NCI-H2196 treated with DMSO at 0.1 percent for 48 hours (cell line): Measurements from ENCODE around the gene DHRS1.
A peak's percentile ranks its signal among the peaks of the same experiment; 100 is the strongest.

ENCODE experiments used
- DNase-seq: peaks from one replicate; lab custom pipeline; 2025; ENCODE audit not compliant: unreplicated experiment; lab: John Stamatoyannopoulos, UW

DHRS1 gene

DNA sequence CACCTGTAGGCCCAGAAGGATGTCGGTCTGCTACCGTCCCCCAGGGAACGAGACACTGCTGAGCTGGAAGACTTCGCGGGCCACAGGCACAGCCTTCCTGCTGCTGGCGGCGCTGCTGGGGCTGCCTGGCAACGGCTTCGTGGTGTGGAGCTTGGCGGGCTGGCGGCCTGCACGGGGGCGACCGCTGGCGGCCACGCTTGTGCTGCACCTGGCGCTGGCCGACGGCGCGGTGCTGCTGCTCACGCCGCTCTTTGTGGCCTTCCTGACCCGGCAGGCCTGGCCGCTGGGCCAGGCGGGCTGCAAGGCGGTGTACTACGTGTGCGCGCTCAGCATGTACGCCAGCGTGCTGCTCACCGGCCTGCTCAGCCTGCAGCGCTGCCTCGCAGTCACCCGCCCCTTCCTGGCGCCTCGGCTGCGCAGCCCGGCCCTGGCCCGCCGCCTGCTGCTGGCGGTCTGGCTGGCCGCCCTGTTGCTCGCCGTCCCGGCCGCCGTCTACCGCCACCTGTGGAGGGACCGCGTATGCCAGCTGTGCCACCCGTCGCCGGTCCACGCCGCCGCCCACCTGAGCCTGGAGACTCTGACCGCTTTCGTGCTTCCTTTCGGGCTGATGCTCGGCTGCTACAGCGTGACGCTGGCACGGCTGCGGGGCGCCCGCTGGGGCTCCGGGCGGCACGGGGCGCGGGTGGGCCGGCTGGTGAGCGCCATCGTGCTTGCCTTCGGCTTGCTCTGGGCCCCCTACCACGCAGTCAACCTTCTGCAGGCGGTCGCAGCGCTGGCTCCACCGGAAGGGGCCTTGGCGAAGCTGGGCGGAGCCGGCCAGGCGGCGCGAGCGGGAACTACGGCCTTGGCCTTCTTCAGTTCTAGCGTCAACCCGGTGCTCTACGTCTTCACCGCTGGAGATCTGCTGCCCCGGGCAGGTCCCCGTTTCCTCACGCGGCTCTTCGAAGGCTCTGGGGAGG lies 11.3 kb upstream of the DHRS1 start, which contains the start of gene LTB4R:
LTB4R (plus strand) TSS at position 857 of the 959 bp plus-strand sequence. CDS start 4,150 bp downstream, outside the sequence.
- DNase-seq = peak; percentile 89

DNA sequence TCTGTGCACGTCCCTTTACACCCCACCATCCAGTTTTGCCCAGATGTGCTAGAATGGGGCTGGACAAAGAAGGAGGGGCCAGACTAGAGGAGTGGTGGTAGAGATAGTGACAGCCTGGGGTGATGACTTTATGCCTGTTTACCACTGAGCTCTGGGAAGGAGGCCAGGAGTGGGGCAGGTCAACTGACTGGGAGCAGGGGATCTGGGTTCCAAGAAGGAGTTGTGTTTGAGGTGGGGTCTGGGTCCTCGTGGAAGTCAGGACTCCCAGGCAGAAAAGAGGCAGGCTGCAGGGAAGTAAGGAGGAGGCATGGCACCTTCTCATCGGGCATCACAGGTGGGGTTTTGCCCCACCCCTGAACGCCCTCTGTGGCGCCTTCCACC lies 10.7 kb upstream of the DHRS1 start:
- DNase-seq = no peak

DNA sequence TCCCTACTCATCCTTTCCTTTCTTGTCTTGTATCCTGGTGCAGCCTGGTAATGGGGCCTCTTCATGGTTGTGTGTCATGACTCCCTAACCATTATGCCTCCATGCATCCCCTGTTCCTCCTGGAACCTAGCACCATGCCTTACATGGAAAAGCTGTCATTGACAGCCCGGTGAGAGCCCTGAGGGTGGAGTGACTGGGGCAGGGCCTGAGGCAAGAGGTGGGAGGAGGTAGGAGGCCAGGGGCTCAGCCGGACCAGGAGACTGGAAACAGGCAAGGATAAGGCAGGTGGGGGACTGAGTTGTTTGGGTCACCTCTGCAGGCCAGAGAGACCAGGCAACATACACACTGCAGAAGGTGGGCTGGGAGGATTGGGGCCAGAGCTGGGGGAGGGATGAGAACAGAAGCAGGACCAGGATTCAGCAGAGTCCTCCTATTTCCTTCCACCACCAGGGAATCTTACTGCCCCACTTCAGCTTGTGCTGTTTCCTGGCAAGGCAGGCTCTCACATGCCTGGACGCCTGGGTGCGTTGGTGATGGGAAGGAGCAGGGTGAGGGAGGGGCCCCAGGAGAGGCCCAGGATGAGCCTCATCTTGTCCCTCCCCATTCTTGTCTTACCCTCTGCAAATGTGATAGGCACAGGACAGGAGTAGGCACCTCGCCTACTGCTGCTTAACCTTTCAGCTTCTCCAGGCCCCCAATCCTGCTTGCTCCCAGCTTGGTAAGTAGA lies 10.1 kb upstream of the DHRS1 start, which contains the start of gene LTB4R2:
LTB4R2 (plus strand) TSS at position 603 of the 727 bp plus-strand sequence. CDS start 525 bp downstream, outside the sequence.
- DNase-seq = no peak

DNA sequence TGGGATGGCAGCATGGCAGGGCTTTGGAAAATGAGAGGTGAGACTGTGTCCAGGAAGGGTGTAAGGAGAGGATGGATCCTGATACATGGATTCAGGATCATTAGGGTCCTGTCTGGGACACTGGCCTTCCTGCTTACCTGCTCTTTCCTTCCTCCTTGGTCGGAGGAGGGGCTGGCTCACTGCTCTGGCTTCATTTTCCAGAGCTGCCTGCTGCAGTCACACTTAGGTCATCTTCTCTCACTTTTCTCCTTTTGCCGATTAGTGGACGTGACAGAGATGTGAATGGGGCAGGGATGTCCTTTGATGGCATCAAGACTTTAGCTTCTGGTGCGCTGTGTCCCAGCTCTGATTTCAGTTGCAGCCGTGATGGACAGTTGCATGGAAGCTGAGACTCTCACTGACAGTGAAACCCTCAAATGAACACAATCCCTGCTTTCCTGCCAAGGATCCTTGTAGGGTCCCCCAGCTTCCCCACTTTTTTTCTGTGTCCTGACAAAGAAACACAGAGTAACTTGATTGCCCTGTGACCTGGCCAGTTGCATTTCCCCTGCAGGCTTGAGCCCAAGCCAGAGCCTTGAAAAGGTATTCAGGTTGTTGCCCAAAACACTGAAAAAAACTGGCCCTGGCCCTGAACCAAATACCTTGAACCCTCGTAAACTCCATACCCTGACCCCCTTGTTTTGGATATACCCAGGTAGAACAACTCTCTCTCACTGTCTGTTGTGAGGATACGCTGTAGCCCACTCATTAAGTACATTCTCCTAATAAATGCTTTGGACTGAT lies 9.0 kb upstream of the DHRS1 start:
- no peak for DNase-seq

DNA sequence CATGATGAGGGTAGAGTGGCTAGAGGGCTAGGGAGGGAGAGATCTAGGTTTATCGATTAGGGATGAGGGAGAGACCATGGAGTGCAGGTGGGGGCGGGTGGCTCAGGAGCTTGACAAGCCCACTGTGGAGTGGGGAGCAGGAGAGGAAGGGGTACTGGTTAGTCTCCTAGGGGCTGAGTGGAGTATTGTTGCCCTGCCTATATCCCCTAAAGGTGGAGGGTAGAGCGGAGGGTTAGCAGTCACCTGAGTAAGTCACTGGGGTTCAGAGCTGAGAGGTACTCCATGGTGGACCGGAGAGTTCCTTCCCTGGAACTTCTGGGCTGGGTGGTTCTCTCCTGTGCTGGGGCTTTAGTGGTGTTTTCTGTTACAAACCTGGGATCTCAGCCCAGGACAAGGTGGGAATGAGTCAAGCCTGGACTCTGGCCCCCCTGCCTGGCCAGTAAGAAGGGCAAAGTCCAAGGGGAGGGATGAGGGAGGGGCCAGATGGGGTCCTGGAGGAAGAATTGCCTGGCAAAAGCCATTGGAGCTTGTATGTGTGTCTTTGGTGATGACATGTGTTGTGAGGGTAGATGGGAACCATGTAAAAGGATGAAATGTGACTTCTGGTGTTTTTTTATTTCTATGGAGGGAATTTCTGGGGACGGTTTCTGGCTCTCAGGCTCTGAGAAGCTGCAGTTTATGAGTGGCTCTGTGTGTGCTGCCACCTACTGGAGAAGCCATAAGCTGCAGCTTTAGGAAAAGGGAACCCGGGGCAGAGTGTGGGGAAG lies 8.2 kb upstream of the DHRS1 start, which contains the start of gene CIDEB:
CIDEB (minus strand) TSS at position 403 of the 767 bp plus-strand sequence; CDS start at position 284, 119 bp downstream.
- peak; percentile 9 for DNase-seq

DNA sequence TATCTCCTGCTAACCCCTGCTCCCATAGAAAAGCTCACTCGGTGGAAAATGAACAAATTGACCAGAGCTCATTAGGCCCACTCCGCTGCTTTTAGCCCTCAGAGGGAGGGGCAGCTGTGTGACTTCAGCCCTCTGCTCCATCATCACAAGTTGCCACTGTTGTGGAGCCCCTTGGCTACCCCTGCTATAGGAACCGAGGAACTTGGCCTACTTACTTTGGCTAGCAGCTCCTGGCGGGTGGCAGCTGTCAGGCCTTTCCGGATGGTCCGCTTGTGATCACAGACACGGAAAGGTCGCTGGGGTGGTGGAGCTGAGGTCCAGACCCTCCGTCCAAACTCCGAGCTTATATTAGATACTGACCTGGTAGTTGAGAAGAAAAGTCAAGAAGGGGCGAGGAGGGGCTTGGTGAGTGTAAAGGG lies 7.6 kb upstream of the DHRS1 start:
- no peak for DNase-seq

DNA sequence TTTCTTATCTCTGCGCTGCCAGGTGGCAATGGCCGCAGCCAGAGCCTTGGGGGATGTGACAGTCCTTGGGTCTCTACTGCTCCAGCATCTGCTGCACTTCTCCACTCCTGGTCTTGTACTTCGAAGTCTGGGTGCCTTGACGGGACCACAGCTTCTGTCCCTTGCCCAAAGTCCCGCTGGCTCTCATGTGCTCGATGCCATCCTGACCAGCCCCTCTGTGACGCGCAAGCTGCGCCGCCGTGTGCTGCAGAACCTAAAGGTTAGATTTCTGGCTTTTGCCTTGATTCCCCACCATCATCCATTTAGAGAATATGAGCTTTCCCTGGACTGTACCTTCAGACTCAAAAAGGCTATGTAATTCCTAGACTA lies 4.4 kb upstream of the DHRS1 start:
- DNase-seq = no peak

DNA sequence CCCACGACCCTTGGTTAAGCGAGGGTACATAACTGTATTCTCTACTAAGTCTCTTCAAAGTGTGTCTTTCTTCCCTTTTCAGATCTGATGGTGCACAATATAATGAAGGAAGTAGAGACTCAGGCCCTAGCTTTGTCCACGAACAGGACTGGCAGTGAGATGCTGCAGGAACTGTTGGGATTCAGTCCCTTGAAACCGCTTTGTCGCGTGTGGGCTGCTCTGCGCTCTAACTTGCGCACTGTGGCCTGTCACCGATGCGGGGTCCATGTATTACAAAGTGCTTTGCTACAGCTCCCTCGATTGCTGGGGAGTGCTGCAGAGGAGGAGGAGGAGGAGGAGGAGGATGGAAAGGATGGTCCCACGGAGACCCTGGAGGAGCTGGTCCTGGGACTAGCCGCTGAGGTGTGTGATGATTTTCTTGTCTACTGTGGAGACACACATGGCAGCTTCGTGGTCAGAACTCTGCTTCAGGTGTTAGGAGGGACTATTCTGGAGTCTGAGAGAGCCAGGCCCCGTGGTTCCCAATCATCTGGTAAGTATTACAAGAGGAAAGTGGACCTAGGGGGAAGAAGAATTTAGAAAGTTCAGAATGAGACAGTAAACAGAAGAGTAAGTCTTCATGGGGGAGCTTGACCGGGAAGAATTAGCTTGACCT lies 873 bp upstream of the DHRS1 start:
- DNase-seq = no peak

DNA sequence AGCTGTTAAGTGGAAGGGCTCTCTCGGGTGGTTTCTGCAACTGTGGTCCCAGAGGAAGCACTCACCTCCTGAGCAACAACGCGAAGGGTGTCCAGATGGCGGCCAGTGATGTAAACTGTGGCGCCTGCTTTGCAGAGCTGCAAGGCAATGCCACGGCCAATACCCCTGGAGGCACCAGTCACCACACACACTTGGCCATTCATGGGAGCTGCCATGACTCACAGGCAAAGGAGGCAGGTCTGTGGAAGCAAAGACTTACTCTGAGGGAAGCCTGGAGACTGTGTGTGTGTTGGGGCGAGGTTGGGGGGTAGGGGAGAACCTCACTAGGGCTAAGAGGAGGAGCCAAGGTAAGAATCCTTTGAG lies 707 bp downstream of the DHRS1 start:
- DNase-seq = no peak

DNA sequence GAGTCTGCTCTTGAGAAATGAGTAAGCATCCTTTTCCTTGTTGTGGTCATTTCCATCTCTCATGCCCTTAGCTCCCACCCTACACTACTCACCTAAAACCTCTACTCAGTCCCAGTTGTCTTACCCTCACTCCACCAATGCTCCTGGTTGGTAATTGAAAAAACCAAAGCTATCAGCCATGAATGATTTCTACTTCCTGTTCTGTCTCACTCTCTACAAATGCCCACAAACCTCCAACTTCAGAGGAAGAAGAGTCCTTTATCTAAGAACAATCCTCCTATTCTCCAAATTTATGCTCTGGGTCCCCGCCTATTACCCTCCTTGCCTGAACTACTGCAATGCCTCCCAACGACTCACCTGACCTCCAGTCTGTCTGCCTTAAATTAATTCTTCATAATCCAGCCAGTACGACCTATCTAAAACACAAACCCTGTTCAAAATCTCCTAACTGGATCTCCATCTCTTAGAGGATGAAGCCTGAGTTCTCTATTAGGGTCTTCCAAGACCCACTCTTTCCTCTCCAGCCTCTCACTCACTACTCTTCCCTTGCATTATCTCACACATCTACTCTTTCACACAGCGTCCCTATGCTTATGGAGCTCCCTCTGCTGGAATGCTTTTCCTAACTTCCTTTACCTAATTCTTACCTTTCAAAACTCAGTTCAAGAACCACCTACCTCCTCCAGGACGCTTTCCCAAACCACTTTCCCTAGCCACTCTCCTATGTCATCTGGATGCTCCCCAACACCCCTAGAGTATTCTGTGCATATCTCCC lies 2.2 kb downstream of the DHRS1 start:
- DNase-seq = peak; percentile 24

DNA sequence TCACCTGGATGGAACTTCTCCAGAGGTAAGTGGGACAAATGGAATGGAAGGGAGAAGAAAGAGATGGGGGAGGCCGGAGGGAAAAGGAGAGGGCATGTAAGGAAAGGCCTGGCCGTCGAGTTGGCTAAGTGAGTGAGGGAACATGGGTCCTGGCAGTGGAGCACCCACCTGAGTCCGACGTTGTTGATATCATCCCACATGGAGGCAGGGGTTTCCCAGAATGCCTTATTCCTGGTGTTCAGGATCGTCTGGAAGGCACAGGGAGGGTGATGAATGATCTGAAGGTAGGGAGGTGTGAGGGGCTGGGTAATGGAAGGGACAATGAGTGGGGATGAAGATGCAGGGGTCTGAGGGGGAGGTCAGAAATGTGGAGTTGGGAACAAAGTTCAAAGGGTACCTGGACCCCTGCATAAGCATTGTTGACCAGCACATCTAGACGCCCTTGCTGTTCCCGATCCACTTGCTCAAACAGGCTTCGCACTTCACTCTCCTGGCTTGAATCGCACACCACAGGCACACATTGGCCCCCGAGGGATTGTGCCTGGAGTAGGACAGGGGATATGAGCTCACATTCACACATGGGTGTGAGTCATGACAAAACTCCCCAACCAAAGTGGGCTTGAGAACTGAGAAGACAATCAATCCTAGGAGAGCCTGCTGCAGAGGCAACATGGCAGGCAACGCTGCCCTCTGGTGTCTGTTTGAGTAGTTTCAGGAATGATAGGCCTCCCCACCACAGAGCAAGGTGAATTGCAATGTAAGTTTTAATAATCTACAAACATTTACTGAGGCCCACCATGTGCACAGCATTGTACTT lies 3.0 kb downstream of the DHRS1 start:
- DNase-seq = peak; percentile 67

DNA sequence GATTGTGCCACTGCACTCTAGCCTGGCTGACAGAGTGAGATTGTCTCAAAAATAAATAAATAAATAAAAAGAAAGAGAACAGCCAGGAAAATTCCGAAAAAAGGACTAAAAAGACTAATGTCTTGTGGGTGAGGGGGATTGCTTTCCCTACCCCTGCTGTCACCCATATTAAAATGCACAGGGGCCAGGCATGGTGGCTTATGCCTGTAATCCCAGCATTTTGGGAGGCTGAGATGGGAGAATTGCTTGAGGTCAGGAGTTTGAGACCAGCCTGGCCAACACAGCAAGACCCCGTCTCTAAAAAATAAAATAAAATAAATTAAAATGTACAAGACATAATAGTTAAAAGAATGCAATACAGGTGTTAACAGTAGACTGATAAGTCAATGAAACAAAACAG lies 6.1 kb downstream of the DHRS1 start:
- DNase-seq = no peak

DNA sequence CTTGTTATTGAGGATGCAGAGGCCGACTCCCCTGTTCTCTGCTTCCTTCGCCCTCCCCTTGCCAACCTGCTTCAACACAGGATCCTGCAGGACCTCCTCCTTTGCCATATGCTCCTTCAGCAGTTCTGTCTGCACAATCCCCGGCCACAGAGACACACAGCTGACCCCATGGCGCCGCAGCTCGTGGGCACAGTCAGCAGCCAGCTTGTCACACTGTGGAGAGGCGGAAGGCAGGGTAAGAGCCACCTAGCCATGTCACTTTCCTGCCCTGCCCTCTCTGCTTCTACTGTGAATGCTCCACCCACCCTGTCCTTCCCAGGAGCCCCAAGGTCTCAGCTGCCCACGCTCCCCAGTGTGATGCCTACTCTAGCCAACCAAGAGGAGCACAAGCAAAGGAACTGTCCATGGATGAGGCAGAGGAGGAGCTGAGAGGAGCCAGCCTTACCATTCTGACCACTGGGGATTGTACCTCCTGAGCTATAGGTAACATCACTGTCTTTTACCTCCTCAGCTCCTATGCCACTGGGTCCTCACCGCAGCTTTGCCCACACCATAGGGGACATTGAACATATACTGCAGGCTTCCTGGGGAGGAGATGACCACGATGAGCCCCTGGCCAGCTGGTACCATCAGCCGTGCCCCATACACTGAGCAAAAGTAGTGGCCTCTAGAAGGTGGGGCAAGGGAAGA lies 7.3 kb downstream of the DHRS1 start:
- no peak for DNase-seq

DNA sequence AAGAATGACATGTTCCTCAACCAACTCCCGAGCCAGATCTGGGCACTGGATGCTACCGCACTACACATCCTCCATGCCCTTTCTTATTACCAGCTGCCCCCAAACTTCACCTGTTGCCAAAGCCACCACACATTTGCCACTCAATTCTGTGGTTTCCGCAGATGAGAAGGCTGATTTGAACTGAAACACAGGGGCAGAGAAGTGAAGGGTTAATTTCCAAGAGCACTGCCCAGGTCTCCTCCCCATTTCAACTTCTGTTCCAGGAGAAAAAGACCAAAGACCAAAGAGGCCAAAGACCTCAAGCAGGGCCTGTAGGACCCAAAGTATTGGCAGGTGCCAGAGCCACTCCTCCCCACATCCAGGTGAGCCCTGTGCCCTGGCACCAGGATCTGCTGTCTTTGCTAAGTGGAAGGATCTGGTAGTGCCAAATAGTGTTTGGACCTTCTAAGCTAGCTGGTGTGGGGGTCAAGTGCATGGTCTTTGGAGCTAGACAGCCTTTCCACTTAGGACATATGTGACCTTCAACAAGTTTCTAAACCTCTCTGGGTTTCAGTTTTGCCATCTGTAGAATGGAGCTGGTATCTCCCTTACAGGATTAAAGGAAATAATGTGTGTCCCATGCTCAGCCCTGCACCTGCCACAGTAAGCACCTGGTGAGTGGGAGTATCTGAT lies 8.0 kb downstream of the DHRS1 start:
- DNase-seq = no peak

DNA sequence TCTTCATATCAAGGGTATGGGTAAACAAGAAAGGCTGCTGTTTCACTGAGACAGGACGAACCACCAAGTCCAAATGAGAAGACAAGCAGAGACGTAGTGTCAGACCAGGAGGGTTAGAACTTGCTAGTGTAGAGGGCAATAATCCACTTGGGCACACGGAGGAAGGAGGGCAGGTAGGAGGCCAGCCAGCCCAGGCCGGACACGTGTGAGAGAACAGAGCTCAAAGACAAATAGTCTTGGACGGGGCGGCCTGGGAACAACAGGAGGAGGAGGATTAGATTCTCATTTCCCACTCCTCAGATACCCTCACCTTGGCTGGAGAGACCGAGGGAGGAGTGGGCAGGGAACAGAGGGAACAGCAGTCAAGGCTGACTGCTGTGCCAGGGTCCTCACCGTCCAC lies 8.8 kb downstream of the DHRS1 start:
- no peak for DNase-seq

DNA sequence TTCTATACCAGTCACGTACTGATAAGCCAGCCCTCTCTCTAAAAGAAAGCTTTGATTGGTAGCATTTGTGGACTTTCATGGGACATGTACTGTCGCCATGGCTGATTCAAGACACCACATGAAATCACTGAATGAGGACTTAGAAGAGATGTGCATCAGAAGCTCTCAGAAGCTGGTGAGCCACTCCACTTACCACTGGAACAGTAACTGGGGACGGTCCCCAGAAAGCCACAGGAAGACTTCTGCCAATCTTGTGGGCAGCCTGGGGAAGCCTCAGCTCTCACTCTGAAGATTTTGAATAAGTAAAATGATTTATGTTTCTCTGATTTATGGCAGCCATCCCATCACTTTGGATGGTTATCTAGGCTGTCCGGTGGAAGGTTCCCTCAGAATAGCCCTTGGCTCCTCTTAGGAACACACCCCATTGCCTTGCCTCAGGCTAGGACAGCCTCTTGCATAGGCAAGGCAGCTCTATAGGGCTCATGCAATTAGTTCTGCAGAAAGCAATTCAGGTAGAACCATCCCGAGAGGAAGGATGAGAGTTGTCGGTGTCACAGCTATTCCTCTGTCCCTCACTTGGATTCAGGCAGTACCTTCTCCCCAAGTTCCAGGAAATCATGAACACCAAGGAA lies 9.8 kb downstream of the DHRS1 start:
- DNase-seq = no peak

DNA sequence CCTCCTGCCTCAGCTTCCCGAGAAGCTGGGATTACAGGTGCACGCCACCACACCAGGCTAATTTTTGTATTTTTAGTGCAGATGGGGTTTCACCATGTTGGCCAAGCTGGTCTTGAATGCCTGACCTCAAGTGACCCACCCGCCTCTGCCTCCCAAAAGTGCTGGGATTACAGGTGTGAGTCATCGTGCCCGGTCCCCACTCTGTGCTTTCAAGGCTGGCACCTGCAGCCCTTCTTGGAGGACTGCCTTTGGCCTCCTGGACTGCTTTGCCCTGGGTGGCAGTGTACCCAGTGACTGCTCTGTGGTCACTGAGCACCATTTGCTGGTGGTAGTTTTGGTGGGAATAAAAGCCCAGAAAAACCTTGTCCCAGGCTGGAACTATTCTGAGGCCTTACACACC lies 12.6 kb downstream of the DHRS1 start:
- DNase-seq = no peak
